Endodermal cell (in vitro differentiated cells): ENCODE data around the gene RAI14. TPM values are rescaled to one million over a fixed set of nuclear protein-coding genes. Genes with fewer than 3 reads are reported as not detected.
A peak's percentile ranks its signal among the peaks of the same experiment; 100 is the strongest.

Experiments used
- DNase-seq: peaks from one replicate; pipeline ENCODE4 v3.0.0-alpha.2; 2017
- H3K27ac ChIP-seq: 2 replicates; pipeline ENCODE4 v1.5.1; 2013; ENCODE audit warnings: mild to moderate bottlenecking, low read depth, low read length, moderate library complexity
- H3K27me3 ChIP-seq: 2 replicates; pipeline ENCODE4 v1.6.1; 2013; ENCODE audit warnings: mild to moderate bottlenecking, low read length, moderate library complexity; ENCODE audit not compliant: insufficient read depth, control insufficient read depth, poor library complexity, severe bottlenecking
- H3K36me3 ChIP-seq: 2 replicates; pipeline ENCODE4 v1.7.0; 2013; ENCODE audit warnings: mild to moderate bottlenecking, low read length, moderate library complexity; ENCODE audit not compliant: control insufficient read depth, insufficient read depth
- H3K4me1 ChIP-seq: one replicate; pipeline ENCODE4 v1.7.0; 2013; ENCODE audit warnings: low read length; ENCODE audit not compliant: control insufficient read depth, insufficient read depth
- H3K4me3 ChIP-seq: 2 replicates; pipeline ENCODE4 v1.5.1; 2013; ENCODE audit warnings: mild to moderate bottlenecking, low read length, moderate library complexity
- H3K9ac ChIP-seq: 2 replicates; pipeline ENCODE4 v1.6.1; 2013; ENCODE audit warnings: mild to moderate bottlenecking, low read length, moderate library complexity; ENCODE audit not compliant: poor library complexity, severe bottlenecking; ENCODE audit errors: extremely low read depth
- H3K9me3 ChIP-seq: 2 replicates; pipeline ENCODE4 v1.6.1; 2013; ENCODE audit warnings: mild to moderate bottlenecking, low read length, moderate library complexity; ENCODE audit not compliant: control insufficient read depth
- H3K27ac Mint-ChIP-seq: 2 replicates; pipeline ENCODE4 v1.8.0; 2020; ENCODE audit warnings: mixed read lengths
- H3K27me3 Mint-ChIP-seq: 2 replicates; pipeline ENCODE4 v1.8.0; 2021; ENCODE audit warnings: mild to moderate bottlenecking, mixed read lengths; ENCODE audit not compliant: insufficient read depth
- H3K36me3 Mint-ChIP-seq: 2 replicates; pipeline ENCODE4 v1.8.0; 2020; ENCODE audit warnings: low read depth, mixed read lengths
- H3K4me1 Mint-ChIP-seq: 2 replicates; pipeline ENCODE4 v1.8.0; 2020; ENCODE audit warnings: mixed read lengths
- H3K4me3 Mint-ChIP-seq: 2 replicates; pipeline ENCODE4 v1.8.0; 2020; ENCODE audit warnings: mild to moderate bottlenecking, moderate library complexity, mixed read lengths
- H3K9me3 Mint-ChIP-seq: 2 replicates; pipeline ENCODE4 v1.8.0; 2020; ENCODE audit warnings: mild to moderate bottlenecking, mixed read lengths
- CTCF ChIP-seq: fragments of 200-600 bp; sonication (generic); conservative IDR thresholded peaks from 2 replicates; pipeline ENCODE4 v1.5.0; 2021; ENCODE audit warnings: antibody characterized with exemption, mild to moderate bottlenecking
- WGBS, 2 experiments: methylation state at CpG; one replicate each; pipeline versions ENCODE4 v1.1.5 to v1.1.7; 2013; ENCODE audit warnings: missing lambda C conversion rate in 2 of 2, mixed read lengths in 1 of 2; ENCODE audit not compliant: insufficient coverage in 1 of 2, insufficient read length in 1 of 2; 5-methylcytosine and 5-hydroxymethylcytosine counted together
- total RNA-seq, 2 donors: library from RNA; stranded (reverse); fragmentation: NEBNext Ultra II Directional in 1 of 2; extraction: Animal tissue kit (Norgen Biotek cat#: 25700) in 1 of 2; gene quantifications; 2 replicates in 1 of 2; 3 replicates in 1 of 2; pipeline ENCODE4 v1.2.1, GENCODE V29; 2021

Gene RAI14
- total RNA-seq, 2 donors from 2014 or later, result 66.6 to 87.5 TPM

GRCh38 chr5:34863946-34864345 lies 207.8 kb downstream of the RAI14 start:
- peak overlapping the region; percentile 46 for H3K27ac Mint-ChIP-seq
- H3K36me3 ChIP-seq, result no peaks in the 10 kb centered on the region
- H3K4me3 ChIP-seq, result no peak overlapping the region
- H3K27me3 ChIP-seq, result no peaks in the 10 kb centered on the region
- no peaks in the 10 kb centered on the region for H3K4me1 ChIP-seq
- H3K9me3 ChIP-seq, result no peaks in the 10 kb centered on the region
- no peaks in the 10 kb centered on the region for H3K27me3 Mint-ChIP-seq
- no peak for DNase-seq
- no peak overlapping the region for H3K27ac ChIP-seq
- TF ChIP-seq CTCF, result no peak
- H3K9ac ChIP-seq, result no peak overlapping the region
- no peak overlapping the region for H3K4me3 Mint-ChIP-seq
- 47 to 71% methylated on average over 2 to 3 of the region's 3 CpGs for WGBS, 2 experiments
- no peaks in the 10 kb centered on the region for H3K9me3 Mint-ChIP-seq
- H3K36me3 Mint-ChIP-seq, result no peaks in the 10 kb centered on the region
- peaks cover 17% of the 10 kb centered on the region for H3K4me1 Mint-ChIP-seq

DNA sequence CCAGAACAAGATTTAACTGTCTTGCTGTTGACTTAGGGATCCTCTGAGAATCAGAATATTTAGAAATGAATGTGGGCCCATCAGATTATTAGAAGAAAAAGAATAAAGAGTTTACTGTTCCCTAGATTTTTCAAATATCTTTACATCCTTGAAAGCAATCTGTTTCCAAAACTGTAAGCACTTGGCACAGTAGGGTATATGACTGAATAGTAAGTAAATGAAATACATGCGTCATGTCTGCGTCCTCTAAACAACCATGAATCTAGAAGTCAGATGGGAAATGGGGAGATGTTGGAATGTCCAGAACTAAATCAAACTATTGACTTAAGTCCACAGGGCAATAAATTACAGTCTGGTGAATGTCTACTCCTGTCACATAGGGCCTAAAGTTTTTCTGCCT lies 209.0 kb downstream of the RAI14 start:
- Histone ChIP-seq H3K4me3 (no peak overlapping the region), H3K4me1 (no peaks in the 10 kb centered on the region), H3K9ac (no peak overlapping the region), H3K27me3 (no peaks in the 10 kb centered on the region), H3K9me3 (no peaks in the 10 kb centered on the region), H3K27ac (no peak overlapping the region), H3K36me3 (no peaks in the 10 kb centered on the region)
- Mint-ChIP-seq H3K4me3 (no peak overlapping the region), H3K36me3 (no peaks in the 10 kb centered on the region), H3K27ac (no peak overlapping the region), H3K9me3 (no peaks in the 10 kb centered on the region), H3K27me3 (no peaks in the 10 kb centered on the region), H3K4me1 (peaks cover 17% of the 10 kb centered on the region)
- DNase-seq, result no peak
- no peak for TF ChIP-seq CTCF
- WGBS, 2 experiments, result 94 to 100% methylated on average over 2 of the region's 2 CpGs

- 84% methylated on average over 3 of the region's 3 CpGs; no CpG with 5 or more reads in 1 of the 2 experiments for WGBS, 2 experiments
- Histone ChIP-seq H3K9ac (no peak overlapping the region), H3K27ac (no peak overlapping the region), H3K4me3 (no peak overlapping the region), H3K27me3 (no peaks in the 10 kb centered on the region), H3K9me3 (no peaks in the 10 kb centered on the region), H3K4me1 (no peaks in the 10 kb centered on the region), H3K36me3 (no peaks in the 10 kb centered on the region)
- peak; percentile 52 for DNase-seq
- Mint-ChIP-seq H3K4me3 (no peak overlapping the region), H3K27me3 (no peaks in the 10 kb centered on the region), H3K36me3 (no peaks in the 10 kb centered on the region), H3K4me1 (peaks cover 17% of the 10 kb centered on the region), H3K9me3 (no peaks in the 10 kb centered on the region), H3K27ac (peak overlapping the region; percentile 32)
- no peak for TF ChIP-seq CTCF
Observed at GRCh38 chr5:34866989-34867471, 210.9 kb downstream of the RAI14 start.
